ENCODE measurements around the gene TRIM65. TPM values are rescaled to one million over a fixed set of nuclear protein-coding genes. Genes with fewer than 3 reads are reported as not detected.
A peak's percentile ranks its signal among the peaks of the same experiment; 100 is the strongest.

The TRIM65 gene
- total and polyA plus RNA-seq, 2 of the 13 experiments (the other 11 are each of a cell fraction or from before 2014, with no cell fraction given): 10.3 to 22.4 TPM

- no peak for TF ChIP-seq ATAD3A (CRISPR knock-in tag; IDR thresholded peaks at IDR 0.05)
- peak; percentile 44; the same call in 1 of the 2 replicates for TF ChIP-seq AHR (CRISPR knock-in tag; IDR thresholded peaks at IDR 0.05)
- TF ChIP-seq MIXL1 (CRISPR knock-in tag; IDR thresholded peaks at IDR 0.05): no peak
- TF ChIP-seq HNF1B (CRISPR knock-in tag; IDR thresholded peaks at IDR 0.05): peak; percentile 43; the same call in 1 of the 2 replicates
- no peak for TF ChIP-seq MYC (CRISPR knock-in tag; IDR thresholded peaks at IDR 0.05; ENCODE audit: borderline replicate concordance)
- TF ChIP-seq BATF2 (CRISPR knock-in tag; IDR thresholded peaks at IDR 0.05): no peak
- 0 out of 2 replicates have a peak, but pooled peaks have one; percentile 29 for TF ChIP-seq ZNF235 (CRISPR knock-in tag; IDR thresholded peaks at IDR 0.05; ENCODE audit: borderline replicate concordance)
- no peak for TF ChIP-seq TCF12 (IDR thresholded peaks at IDR 0.05)
- TF ChIP-seq TCF12 (CRISPR knock-in tag; IDR thresholded peaks at IDR 0.05): no peak; the same call in 1 of the 2 replicates
- no peak for TF ChIP-seq STAG1 (CRISPR knock-in tag; IDR thresholded peaks at IDR 0.05)
- TF ChIP-seq FOSL2 (CRISPR knock-in tag; IDR thresholded peaks at IDR 0.05): no peak
- TF ChIP-seq RARG (CRISPR knock-in tag; IDR thresholded peaks at IDR 0.05; ENCODE audit: low read depth): no peak
- TF ChIP-seq KDM3A (CRISPR knock-in tag; IDR thresholded peaks at IDR 0.05; ENCODE audit: low read depth): no peak
- TF ChIP-seq CAMTA2 (CRISPR knock-in tag; IDR thresholded peaks at IDR 0.05; ENCODE audit: borderline replicate concordance): peak; percentile 74; the same call in 1 of the 2 replicates
- peak; percentile 38; the same call in 1 of the 2 replicates for TF ChIP-seq ISL2 (CRISPR knock-in tag; IDR thresholded peaks at IDR 0.05)
- TF ChIP-seq HNRNPLL (IDR thresholded peaks at IDR 0.05; ENCODE audit: low read depth, low read length, poor library complexity, severe bottlenecking): peak; percentile 52
- TF ChIP-seq SNRNP70 (IDR thresholded peaks at IDR 0.05; ENCODE audit: low read depth, low read length): no peak
- TF ChIP-seq E2F1 (CRISPR knock-in tag; IDR thresholded peaks at IDR 0.05): no peak
- 0 out of 2 replicates have a peak, but pooled peaks have one; percentile 37 for TF ChIP-seq HOXA5 (CRISPR knock-in tag; IDR thresholded peaks at IDR 0.05)
- TF ChIP-seq AGO2 (optimal IDR thresholded peaks at IDR 0.05; ENCODE audit: low read depth, low read length): peak; percentile 71
- TF ChIP-seq SMAD9 (CRISPR knock-in tag; IDR thresholded peaks at IDR 0.05): no peak
- peak; percentile 55; the same call in 1 of the 2 replicates for TF ChIP-seq RBAK (CRISPR knock-in tag; IDR thresholded peaks at IDR 0.05)
- TF ChIP-seq DNMT1 (CRISPR knock-in tag; IDR thresholded peaks at IDR 0.05): no peak
- peak; percentile 76; the same call in 1 of the 2 replicates for TF ChIP-seq ZNF710 (CRISPR knock-in tag; IDR thresholded peaks at IDR 0.05; ENCODE audit: borderline replicate concordance)
- TF ChIP-seq ZNF337 (CRISPR knock-in tag; IDR thresholded peaks at IDR 0.05; ENCODE audit: borderline replicate concordance, low read depth): no peak
- no peak for TF ChIP-seq ZNF878 (CRISPR knock-in tag; IDR thresholded peaks at IDR 0.05)
- TF ChIP-seq HNRNPL (IDR thresholded peaks at IDR 0.05; ENCODE audit: low read depth, low read length): no peak; the same call in 1 of the 2 replicates
These were observed 2.6 kb downstream of the TRIM65 start (continued) for GRCh38 chr17:75894049-75894733.

All from HepG2 (cell line).